HG03066 (cell line): ENCODE results near the gene GPC6.
"Not testable (repeated sequence)": the region's sequence is repeated elsewhere in the genome, so short reads cannot be mapped to it uniquely, and the experiment has no call there.

Source experiments
- ATAC-seq: cut with Tn5 transposase; IDR thresholded peaks from one replicate; pipeline ENCODE4 v1.9.1; 2021; ENCODE audit warnings: low read depth; ENCODE audit not compliant: unreplicated experiment

Gene GPC6

DNA sequence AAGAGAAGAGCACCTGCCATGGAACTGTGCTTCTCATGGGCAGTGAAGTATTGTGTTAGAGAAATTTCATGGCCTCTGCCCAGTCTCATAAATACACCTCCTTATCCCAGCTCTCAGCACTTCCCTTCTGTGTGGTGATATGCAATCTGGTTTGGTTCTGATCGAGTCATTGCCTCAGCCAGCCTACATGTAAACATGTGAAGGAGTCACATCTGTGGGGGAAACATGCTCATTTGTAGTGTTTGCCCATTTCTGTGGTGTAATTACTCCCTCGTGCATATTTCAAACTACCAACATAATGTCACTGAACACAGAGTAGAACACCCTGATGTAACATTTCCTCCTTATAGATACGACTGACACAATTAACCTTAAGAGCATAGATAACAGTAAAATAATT is 1069.9 kb downstream of the GPC6 start:
- ATAC-seq: no peak

DNA sequence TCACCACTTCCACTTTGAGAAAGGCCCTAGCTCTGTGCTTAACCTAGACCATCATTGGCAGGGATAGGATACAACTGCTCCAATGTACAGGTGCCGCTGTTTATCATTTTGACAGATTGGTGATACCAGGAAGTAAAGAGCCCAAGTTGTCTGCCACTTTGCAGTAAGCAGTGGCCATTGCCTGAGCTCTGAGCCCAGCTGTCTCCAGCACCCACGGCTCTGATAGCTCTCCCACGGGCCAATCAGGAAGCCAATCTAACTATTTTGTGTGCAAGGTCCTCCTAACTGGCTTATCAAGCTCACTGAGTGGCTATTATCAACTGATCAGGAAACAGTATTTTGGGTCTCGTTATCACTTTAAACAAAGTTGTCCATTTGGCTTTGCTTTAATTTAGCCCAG is 1071.7 kb downstream of the GPC6 start:
- no peak for ATAC-seq

DNA sequence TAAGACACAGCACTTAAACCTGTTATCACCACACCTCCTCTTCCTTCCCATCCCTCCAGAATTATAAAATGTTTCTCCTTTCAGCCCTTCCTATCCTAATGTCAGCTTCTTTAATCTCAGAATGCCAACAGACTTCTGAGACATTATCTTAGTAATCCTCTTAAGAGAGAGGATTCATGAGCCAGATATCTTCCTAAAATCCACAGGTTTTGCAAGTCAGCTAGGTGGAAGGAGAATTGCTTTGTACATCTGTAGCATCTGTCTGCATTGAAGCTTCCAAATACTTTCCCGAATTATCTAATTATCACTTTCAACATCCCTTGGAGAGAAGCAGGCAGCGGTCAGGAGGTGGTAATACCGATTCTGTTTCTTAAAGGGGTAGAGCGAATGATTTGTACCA is 1073.8 kb downstream of the GPC6 start:
- ATAC-seq: no peak

DNA sequence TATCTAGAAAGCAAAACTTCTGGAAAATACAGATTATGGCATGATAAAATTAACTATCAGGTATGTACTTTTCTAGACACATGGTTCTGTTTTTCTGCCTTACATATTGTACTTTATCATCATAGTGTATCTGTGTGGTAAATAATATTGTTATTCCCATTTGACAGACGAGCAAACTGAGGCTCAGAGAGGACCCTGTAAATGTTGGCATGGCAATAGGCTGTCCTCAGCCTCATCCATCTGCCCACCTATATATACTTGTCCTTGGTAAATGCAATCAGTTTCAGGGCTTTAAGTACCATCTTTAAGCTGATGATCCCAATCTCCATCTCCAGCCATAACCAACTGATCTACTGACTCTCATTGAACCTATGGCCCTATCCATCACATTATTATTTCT is 1074.9 kb downstream of the GPC6 start:
- no peak for ATAC-seq

DNA sequence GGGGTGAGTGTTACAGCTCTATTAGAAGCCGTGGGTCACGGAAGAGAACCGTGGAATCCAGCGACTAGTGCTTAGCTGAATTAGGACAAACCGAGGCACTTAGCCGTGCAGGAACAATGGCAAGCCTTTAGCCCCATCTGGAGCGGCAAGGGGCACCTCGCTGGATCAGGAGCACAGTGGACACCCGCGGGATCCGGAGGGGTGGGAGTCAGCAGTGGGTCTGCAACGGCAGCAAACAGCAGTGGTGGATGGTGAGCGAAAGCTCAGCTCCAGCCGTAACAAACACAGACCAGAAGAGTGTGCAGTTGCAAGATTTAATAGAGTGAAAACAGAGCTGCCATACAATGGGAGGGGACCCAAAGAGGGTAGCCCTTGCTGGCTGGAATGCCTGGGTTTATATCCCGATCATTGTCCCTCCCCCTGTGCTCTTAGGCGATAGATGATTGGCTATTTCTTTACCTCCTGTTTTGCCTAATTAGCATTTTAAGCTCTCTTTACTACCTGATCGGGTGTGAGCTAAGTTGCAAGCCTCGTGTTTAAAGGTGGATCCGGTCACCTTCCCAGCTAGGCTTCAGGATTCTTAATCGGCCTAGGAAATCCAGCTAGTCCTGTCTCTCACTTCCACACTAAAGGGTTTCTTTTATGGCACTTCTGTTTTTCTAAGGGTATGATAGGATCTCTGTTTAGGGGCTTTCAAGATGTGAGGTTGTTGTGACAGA is 1076.4 kb downstream of the GPC6 start:
- ATAC-seq: not testable (repeated sequence)

DNA sequence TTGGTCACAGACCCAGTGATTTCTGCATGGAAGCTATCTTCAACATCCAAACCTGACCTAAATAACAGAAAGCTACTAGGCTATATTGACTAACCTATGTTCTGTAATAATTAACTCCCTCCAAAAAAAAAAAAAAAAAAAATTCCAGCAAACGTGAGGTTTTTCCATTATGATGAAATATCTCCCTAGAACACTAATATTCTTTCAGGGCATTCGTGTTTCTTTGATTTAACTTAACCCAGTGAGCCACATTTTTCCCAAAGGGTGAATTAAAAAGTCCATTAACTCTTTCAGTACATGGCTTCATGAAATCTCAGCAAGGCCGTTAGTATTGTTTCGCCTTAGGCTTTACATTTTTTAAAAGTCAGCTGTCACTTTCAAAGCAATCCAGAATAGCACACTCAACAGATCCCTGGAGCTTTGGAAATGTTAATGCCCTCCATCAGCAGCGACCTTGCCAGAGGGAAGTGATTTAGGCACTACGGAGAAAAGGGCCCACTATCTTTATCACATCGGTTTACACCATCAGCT is 1077.1 kb downstream of the GPC6 start:
- ATAC-seq: no peak

DNA sequence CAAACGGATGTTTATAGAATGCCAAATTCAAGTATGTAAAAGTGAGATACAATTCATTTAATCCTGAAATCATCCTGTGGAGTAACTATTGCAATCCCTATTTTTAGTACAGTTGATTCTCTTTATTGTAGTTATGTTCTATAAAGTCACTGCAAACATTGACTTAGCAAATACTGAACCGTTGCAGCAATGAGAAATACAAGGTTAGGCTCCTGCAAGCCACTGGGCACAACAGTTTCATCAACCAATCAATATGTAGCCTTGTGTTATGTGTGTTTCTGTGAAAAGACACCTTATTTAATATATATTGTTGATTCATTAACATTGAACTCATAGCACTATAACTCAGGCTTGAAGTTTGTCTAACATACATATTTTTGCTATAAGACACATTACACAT is 1078.4 kb downstream of the GPC6 start:
- ATAC-seq: no peak

DNA sequence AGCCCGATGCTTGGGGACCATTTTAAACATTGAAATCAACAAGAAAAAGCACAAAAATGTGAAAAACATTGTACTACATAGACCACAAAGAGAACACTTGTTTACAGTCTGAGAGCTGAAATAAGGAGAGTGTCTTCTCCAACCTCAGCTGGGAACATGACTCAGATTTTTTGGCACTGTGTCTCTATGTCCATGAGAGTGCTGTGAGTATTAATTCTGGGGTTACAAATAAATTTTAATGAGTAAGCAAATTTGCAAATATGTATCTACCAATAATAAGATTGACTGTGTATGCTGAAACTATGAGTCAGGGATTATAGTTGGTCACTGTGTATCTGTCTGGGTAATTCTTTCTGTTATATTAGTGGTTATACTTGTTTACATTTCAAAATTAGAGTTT is 1078.9 kb downstream of the GPC6 start:
- ATAC-seq: no peak

DNA sequence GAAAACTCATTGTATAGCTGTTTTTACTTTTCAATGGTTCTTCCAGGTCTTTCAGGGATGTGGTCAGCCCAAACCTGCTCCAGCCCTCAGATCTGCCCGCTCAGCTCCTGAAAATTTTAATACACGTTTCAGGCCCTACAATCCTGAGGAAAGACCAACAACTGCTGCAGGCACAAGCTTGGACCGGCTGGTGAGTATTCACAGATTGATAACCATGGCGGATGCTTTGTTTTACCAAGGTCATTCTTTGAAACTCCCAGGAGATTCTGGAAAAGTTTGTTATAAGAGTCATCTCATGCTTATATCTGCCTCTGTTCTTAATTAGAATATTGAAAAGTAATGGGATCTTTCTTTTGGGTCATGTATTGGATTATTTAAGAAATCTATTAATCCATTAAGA is 1079.3 kb downstream of the GPC6 start:
- no peak for ATAC-seq

DNA sequence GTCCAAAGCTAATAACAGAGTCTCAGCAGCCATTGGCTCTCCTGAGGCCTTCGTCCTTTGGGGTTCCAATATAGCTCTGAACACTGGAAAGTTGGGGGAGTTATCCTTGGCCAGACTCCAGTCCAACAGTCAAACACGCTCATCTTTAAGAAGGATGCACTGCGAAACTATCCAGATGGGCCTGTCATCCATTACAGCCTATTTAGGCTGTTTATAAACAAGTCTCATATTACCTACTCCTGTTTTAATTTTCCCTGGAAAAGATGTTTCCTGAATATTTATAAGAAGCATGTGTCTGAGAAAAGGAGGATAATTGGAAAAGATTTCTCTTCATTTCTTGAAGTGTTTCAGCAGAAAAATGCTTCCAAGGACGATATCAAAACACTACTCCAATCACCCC is 1082.2 kb downstream of the GPC6 start:
- ATAC-seq: no peak

DNA sequence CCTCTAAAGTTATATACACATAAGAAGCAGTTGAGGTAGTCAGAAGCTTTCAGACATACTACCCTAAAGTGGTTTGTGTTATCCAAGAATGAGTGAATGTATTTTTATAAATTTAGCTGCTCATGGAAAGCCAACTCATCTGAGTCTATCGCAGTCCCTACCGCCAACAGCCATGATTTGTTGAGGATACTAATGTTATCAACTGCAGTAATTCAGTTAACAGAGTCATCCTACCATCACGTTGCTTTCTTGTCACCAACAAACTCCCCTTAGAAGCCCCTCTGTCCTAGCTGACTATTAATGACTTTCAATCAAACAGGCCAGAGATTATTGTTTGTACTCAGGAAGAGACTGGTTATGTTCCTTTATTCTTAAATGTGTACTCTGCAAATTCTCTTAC is 1083.0 kb downstream of the GPC6 start:
- ATAC-seq: no peak

DNA sequence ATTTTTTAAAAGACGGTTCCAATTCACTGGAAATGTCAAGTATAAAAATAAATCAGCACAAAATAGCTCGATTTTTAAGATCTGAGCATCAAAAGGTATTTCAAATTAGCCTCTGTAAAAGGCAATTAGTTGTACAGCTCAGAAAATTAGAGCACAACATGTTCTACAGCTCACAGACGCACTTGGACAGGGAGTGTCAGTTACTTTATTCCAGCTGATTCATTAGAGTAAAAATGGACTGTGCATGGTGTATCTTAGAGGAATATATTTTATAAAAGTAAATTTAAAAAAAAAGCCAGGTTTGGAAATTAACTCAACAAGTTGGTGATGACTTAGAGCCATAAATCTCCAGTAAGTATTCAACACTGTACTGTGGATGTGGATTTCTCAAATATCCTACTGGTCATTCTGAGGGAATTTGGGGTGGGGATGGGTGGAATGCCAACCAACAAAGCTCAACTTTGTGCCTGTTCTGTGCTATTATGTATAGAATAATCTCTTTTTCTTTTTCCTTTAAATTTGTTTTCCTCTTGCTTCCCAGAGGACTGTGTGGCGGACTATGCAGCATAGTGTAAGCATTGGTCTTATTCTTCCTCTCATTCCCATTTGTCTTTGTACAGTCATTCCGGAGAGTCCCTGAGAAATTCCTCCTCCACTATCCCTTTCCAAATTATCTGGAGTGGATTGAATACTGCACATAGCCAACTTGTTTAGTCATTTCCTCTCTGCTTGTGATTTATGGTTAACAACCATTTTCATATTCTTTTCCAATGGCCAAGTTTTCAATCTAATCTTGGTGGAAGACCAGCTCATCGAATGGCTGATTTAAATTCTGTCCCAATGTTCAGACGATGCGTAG is 1083.6 kb downstream of the GPC6 start:
- no peak for ATAC-seq

DNA sequence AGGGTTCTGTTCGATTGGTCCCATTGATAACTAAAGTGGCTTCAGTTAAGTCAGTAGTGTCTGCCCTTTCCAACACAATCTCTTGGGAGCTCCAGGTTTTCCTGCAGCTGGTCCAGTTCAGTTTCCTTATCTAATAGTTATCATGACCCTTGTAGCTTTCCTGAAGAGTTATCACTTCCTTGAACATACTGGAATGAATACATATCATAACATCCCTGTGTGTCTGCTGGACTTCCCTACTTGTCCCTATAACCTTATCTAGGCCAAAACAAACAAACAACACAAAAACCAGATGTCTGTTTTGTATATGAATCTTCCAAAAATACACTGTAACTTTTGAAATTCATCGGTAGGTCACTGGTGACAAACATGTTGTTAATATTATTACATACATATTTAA is 1085.3 kb downstream of the GPC6 start:
- no peak for ATAC-seq

DNA sequence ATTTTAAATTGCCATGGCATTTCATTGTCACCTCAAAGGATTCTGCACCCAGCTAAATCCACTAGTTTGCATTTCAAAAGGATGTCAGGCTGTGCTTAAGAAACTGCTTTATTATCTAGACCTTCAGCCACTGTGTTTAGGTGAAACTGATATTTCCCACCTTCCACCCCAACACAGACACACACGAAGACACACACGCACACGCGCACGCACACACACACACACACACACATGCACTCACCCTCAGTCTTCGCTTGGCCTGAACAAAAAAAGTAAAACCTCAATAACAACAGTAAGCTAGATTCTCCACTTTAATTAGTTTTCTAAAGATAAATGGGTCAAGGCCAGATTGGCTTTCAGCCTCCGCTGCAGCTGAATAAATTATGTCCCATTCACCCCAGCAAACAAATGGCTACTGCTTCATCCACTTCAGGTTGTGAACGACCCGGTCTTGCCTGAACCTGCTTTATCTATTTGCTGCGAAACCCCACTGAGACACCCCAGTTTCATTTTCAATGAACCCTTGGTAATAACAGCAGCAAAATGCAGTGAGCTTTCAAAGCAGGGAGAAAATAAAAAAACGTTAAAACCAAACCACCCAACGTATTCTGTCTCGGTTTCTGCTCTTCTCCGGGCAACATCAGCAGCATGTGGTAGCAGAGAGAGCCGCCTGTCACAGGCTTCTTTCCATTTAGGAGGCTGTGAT is 1086.1 kb downstream of the GPC6 start:
- no peak for ATAC-seq

DNA sequence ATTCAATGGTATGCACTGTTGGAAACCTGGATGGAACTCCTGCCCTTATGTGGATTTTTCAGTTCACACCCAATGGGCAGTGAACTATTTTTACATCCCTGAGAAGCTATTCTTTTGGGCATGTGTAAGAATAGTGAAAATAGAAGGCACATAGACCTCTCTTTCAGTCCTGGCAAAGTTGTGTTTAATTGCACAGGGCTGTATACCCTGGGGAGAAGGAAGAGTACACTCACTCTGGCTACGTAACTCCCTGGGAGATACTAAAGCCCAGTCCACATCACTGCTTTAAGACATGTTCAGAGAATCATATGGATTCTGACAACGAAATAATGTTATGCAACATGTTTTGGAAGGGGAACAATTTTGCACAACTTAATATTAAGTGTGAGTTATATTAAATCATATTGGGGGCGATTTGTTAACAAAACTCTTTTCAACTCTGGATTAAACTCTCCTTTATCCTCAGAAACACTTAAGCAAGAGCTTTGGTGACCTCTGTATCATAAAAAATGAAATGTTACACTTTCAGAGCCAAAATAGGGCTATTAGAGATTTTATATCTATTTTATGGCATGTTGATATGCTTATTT is 1086.8 kb downstream of the GPC6 start:
- ATAC-seq: no peak

DNA sequence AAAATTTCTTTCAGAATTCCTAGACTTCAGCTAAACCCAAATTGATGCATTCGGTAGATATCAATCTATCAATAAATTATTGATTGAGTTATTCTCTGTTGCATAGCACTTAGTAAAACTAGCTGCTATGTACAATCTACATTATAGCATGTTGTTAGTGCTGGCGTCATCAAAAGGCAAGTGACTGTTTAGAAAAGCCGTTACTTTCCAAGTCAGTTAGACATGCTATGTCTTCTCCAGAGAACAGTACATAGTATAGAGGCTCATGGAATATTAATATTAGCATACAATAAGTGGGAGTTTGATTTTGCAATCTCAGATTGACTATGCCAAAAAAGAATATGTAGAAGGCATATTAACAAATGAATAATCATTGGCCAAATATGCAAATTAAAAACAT is 1087.3 kb downstream of the GPC6 start:
- no peak for ATAC-seq

DNA sequence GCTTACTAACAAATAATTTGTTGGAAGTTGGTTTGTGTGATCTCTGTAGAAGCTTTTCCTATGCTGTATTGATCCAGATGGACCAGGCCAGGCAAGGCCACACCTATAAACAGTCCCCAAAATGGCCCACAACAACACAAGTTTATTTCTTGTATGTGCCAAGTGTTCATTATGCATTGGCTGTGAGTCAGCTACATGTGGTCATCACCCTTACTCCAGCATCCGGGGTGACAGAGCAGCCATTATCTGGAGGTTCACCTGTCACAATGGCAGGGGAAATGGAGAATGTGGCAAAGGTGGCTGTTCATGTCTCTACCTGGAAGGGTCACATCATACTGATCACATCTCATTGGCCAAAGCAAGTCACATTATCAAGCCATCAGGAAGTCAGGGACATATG is 1088.6 kb downstream of the GPC6 start:
- no peak for ATAC-seq

DNA sequence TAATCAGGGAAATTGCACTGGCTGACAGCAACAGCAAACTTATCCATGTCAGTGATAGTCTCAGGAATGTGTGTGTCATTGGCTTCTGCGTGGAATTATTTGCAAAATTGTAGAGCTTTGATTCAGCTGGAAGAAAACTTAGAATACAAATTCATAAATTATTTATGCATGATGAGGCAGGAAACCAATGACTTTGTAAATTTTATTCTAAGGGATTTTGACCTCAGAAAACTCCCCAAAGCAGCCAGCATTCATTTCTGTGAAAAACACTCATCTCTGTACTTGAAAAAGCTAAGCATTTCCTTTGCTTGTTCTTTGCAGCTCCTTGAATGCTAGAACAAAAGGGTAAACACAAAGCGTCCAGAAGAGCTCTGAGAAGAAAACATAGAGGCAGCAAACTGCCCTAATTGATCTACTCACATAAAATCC is 1090.5 kb downstream of the GPC6 start:
- no peak for ATAC-seq

DNA sequence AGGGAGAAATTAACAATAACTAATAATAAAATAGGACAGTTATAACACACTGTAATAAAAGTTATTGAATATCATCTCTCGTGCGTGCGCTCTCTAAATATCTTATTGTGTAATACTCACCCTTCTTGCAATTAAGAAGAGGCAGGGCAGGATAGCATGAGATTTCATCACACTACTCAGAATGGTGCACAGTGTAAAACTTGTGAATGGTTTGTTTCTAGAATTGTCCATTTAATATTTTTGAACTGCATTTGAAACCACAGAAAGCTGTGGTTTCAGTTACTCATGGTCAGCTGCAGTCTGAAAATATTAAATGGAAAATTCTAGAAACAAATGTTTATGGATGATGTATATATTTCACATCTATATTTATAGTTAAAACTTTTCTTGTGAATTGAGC is 1091.8 kb downstream of the GPC6 start:
- no peak for ATAC-seq

DNA sequence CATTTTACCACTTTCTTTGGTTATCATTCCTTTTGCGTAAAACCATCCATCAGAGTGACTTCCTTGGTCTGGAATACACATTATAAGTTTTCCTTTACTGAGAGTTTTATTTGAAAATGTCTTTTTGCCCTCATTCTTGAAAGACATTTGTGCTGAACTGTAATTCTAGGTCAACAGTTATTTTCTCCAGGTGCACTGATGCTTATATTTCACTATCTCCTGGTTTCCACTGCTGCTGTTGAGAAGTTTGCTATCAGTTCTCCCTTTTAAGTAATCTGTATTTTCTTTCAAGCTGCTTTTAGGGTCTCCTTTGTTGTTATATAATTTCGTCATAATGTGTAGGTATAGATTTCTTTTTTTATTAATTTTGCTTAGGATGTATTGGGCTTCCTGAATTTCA is 1092.9 kb downstream of the GPC6 start:
- ATAC-seq: no peak
